Liver (tissue), 9 donors: ENCODE measurements around the gene GRB2. TPM values are rescaled to one million over a fixed set of nuclear protein-coding genes. Genes with fewer than 3 reads are reported as not detected.
"Not testable (repeated sequence)": the region's sequence is repeated elsewhere in the genome, so short reads cannot be mapped to it uniquely, and the experiment has no call there.

Experiments
- DNase-seq: peaks from one replicate; pipeline ENCODE4 v3.0.0-alpha.2; 2017; ENCODE audit warnings: low spot score
- H3K27ac ChIP-seq, 2 donors: one replicate each; pipeline ENCODE4 v1.7.0; 2013; ENCODE audit warnings: inconsistent platforms in 2 of 2, low read length in 2 of 2, control low read depth in 1 of 2, low read depth in 1 of 2, mild to moderate bottlenecking in 1 of 2
- H3K27me3 ChIP-seq, 4 donors: one replicate each; pipeline versions ENCODE4 v1.6.1 to v1.7.0; 2013; ENCODE audit warnings: low read length in 3 of 4, inconsistent platforms in 1 of 4, mild to moderate bottlenecking in 1 of 4, moderate library complexity in 1 of 4; ENCODE audit not compliant: control insufficient read depth in 4 of 4, insufficient read depth in 4 of 4
- H3K36me3 ChIP-seq, 4 donors: one replicate each; pipeline versions ENCODE4 v1.6.1 to v1.7.0; 2013; ENCODE audit warnings: low read length in 3 of 4, mild to moderate bottlenecking in 3 of 4, low read depth in 1 of 4, moderate library complexity in 1 of 4; ENCODE audit not compliant: control insufficient read depth in 4 of 4, insufficient read depth in 3 of 4
- H3K4me1 ChIP-seq, 4 donors: one replicate each; pipeline versions ENCODE4 v1.6.1 to v1.7.0; 2013; ENCODE audit warnings: low read length in 3 of 4, mild to moderate bottlenecking in 3 of 4, moderate library complexity in 1 of 4; ENCODE audit not compliant: control insufficient read depth in 4 of 4, insufficient read depth in 4 of 4
- H3K4me3 ChIP-seq, 3 donors: one replicate each; pipeline versions ENCODE4 v1.6.1 to v1.7.0; 2013; ENCODE audit warnings: low read length in 3 of 3, control low read depth in 1 of 3, low read depth in 1 of 3, mild to moderate bottlenecking in 1 of 3
- H3K9ac ChIP-seq, 2 donors: one replicate each; pipeline ENCODE4 v1.7.0; 2013; ENCODE audit warnings: low read length in 2 of 2, mild to moderate bottlenecking in 2 of 2, moderate library complexity in 2 of 2, control low read depth in 1 of 2, low read depth in 1 of 2
- H3K9me3 ChIP-seq, 4 donors: one replicate each; pipeline versions ENCODE4 v1.6.1 to v1.7.0; 2013; ENCODE audit warnings: low read length in 3 of 4; ENCODE audit not compliant: control insufficient read depth in 4 of 4
- EGR1 ChIP-seq, 2 donors: IDR thresholded peaks; 2 replicates each; pipeline ENCODE4 v1.6.1; 2016 to 2018; ENCODE audit warnings: antibody characterized with exemption in 2 of 2, low read depth in 2 of 2
- FOXA1 ChIP-seq: IDR thresholded peaks from 2 replicates; pipeline ENCODE4 v1.6.1; 2016; ENCODE audit warnings: antibody characterized with exemption
- FOXA2 ChIP-seq: IDR thresholded peaks from 2 replicates; pipeline ENCODE4 v1.6.1; 2016; ENCODE audit warnings: antibody characterized with exemption
- GABPA ChIP-seq, 2 donors: IDR thresholded peaks in 1 of 2; conservative IDR thresholded peaks in 1 of 2; 2 replicates each; pipeline ENCODE4 v1.6.1; 2016; ENCODE audit warnings: antibody characterized with exemption in 2 of 2, mild to moderate bottlenecking in 1 of 2, moderate library complexity in 1 of 2
- HNF4A ChIP-seq, 2 donors: conservative IDR thresholded peaks; 2 replicates each; pipeline ENCODE4 v1.6.1; 2016; ENCODE audit warnings: antibody characterized with exemption in 2 of 2, mild to moderate bottlenecking in 2 of 2
- HNF4G ChIP-seq: IDR thresholded peaks from 2 replicates; pipeline ENCODE4 v1.6.1; 2016; ENCODE audit warnings: antibody characterized with exemption
- JUND ChIP-seq, 2 donors: IDR thresholded peaks; 2 replicates each; pipeline ENCODE4 v1.6.1; 2016; ENCODE audit warnings: antibody characterized with exemption in 2 of 2
- NR2F2 ChIP-seq: IDR thresholded peaks from 2 replicates; pipeline ENCODE4 v1.6.1; 2016; ENCODE audit warnings: antibody characterized with exemption
- RAD21 ChIP-seq, 2 donors: IDR thresholded peaks; 2 replicates each; pipeline ENCODE4 v1.6.1; 2016; ENCODE audit warnings: antibody characterized with exemption in 2 of 2, mild to moderate bottlenecking in 2 of 2
- RXRA ChIP-seq, 2 donors: IDR thresholded peaks; 2 replicates each; pipeline ENCODE4 v1.6.1; 2017 to 2018; ENCODE audit warnings: antibody characterized with exemption in 2 of 2, mild to moderate bottlenecking in 1 of 2
- SP1 ChIP-seq: IDR thresholded peaks from 2 replicates; pipeline ENCODE4 v1.6.1; 2018; ENCODE audit warnings: antibody characterized with exemption, mild to moderate bottlenecking
- TAF1 ChIP-seq: conservative IDR thresholded peaks from 2 replicates; pipeline ENCODE4 v1.6.1; 2016; ENCODE audit warnings: antibody characterized with exemption, mild to moderate bottlenecking
- YY1 ChIP-seq: IDR thresholded peaks from 2 replicates; pipeline ENCODE4 v1.6.1; 2016; ENCODE audit warnings: antibody characterized with exemption, mild to moderate bottlenecking
- WGBS: extraction: QIAGEN DNeasy Blood & Tissue Kit; methylation state at CpG from one replicate; pipeline ENCODE4 v1.1.7; 2013; 5-methylcytosine and 5-hydroxymethylcytosine counted together
- polyA plus RNA-seq, 2 donors: library from polyadenylated mRNA; stranded (reverse) in 1 of 2; unstranded in 1 of 2; fragments of 200-250 nt in 1 of 2; fragments of >200 nt in 1 of 2; fragmentation: Nextera tagmentation in 1 of 2; extraction: Ambion mirVana in 1 of 2; gene quantifications; one replicate each; pipeline versions ENCODE4 v1.2.1 to v1.2.3, GENCODE V29; 2013 to 2015
- total RNA-seq, 2 donors: library from RNA; depleted of rRNA; stranded (reverse); fragments of >200 nt; gene quantifications; one replicate each; pipeline ENCODE4 v1.2.3, GENCODE V29; 2014
- TF ChIP-seq, protein P1 (sequence below): IDR thresholded peaks from 2 replicates; pipeline ENCODE4 v1.6.1; 2016; ENCODE audit warnings: antibody characterized with exemption
- TF ChIP-seq, protein P2 (sequence below): IDR thresholded peaks from 2 replicates; pipeline ENCODE4 v1.6.1; 2016; ENCODE audit warnings: antibody characterized with exemption
- TF ChIP-seq, protein P3 (sequence below): IDR thresholded peaks from 2 replicates; pipeline ENCODE4 v1.6.1; 2016; ENCODE audit warnings: antibody characterized with exemption, mild to moderate bottlenecking
- TF ChIP-seq, protein P4 (sequence below): fragments of 150-350 bp; IDR thresholded peaks from 2 replicates; pipeline ENCODE4 v1.5.1; 2017; ENCODE audit warnings: improper control_type of control experiment, low read depth, low read length; ENCODE audit not compliant: missing input control
- TF ChIP-seq, protein P5 (sequence below): IDR thresholded peaks from 2 replicates; pipeline ENCODE4 v1.6.1; 2016; ENCODE audit warnings: antibody characterized with exemption
- donor health status: healthy.
- donor health status: healthy.
- donor health status: healthy.
- donor health status: healthy.
- donor health status: healthy.

GRB2 gene
- total and polyA plus RNA-seq, 4 donors, result 36.0 to 91.8 (median 49.6) TPM

DNA sequence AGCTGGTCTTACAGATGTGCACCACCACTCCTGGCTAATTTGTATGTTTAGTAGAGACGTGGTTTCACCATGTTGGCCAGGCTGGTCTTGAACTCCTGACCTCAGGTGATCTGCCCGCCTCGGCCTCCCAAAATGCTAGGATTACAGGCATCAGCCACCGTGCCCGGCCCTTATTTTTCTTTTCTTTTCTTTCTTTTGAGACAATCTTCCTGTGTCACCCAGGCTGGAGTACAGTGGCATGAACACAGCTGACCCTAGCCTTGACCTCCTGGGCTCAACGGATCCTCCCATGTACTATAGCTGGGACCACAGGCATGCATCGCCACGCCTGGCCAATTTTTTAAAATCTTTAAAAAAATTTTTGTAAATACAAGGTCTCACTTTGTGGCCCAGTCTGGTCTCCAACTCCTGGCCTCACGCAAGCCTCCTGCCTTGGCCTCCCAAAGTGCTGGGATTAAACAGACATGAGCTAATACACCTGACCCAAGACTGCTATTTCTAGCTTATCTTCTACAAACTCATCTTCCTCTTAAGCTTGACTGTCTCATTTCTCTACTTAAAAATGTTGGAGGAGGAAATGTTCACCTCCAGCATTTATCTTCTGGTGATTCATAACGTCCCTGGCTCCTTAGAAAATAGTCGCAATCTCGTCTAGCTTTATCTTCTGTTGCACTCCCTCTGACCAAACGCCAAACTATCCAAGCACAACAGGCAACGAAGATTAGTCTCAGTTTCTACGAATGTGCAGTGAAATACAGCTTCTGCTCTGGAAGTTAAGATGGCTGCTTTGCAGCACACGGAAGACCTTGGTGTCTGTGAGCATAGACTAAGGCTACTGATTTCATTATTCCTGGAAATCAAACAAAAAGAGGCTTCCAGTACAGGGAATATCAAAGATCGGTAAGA is 42.7 kb upstream of the GRB2 start:
- WGBS, result 81% methylated on average over 17 of the region's 17 CpGs
- TF ChIP-seq RXRA (IDR thresholded peaks at IDR 0.05), result no peak
- no peak for TF ChIP-seq RAD21 (IDR thresholded peaks at IDR 0.05)
- TF ChIP-seq HNF4G, result no peak
- TF ChIP-seq GABPA (IDR thresholded peaks at IDR 0.05 in 1 of 2, conservative IDR thresholded peaks at IDR 0.05 in 1 of 2), result no peak
- no peak for TF ChIP-seq NR2F2
- no peak for TF ChIP-seq SP1
- no peak for TF ChIP-seq JUND (IDR thresholded peaks at IDR 0.05)
- TF ChIP-seq YY1, result no peak
- TF ChIP-seq, protein P1, sequence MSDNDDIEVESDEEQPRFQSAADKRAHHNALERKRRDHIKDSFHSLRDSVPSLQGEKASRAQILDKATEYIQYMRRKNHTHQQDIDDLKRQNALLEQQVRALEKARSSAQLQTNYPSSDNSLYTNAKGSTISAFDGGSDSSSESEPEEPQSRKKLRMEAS, result no peak
- no peak for TF ChIP-seq HNF4A (conservative IDR thresholded peaks at IDR 0.05)
- TF ChIP-seq, protein P2, sequence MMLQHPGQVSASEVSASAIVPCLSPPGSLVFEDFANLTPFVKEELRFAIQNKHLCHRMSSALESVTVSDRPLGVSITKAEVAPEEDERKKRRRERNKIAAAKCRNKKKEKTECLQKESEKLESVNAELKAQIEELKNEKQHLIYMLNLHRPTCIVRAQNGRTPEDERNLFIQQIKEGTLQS, result no peak
- no peak for TF ChIP-seq EGR1 (IDR thresholded peaks at IDR 0.05; ENCODE audit: low read depth in 2 of 2)
- no peak for TF ChIP-seq FOXA1
- TF ChIP-seq, protein P3, sequence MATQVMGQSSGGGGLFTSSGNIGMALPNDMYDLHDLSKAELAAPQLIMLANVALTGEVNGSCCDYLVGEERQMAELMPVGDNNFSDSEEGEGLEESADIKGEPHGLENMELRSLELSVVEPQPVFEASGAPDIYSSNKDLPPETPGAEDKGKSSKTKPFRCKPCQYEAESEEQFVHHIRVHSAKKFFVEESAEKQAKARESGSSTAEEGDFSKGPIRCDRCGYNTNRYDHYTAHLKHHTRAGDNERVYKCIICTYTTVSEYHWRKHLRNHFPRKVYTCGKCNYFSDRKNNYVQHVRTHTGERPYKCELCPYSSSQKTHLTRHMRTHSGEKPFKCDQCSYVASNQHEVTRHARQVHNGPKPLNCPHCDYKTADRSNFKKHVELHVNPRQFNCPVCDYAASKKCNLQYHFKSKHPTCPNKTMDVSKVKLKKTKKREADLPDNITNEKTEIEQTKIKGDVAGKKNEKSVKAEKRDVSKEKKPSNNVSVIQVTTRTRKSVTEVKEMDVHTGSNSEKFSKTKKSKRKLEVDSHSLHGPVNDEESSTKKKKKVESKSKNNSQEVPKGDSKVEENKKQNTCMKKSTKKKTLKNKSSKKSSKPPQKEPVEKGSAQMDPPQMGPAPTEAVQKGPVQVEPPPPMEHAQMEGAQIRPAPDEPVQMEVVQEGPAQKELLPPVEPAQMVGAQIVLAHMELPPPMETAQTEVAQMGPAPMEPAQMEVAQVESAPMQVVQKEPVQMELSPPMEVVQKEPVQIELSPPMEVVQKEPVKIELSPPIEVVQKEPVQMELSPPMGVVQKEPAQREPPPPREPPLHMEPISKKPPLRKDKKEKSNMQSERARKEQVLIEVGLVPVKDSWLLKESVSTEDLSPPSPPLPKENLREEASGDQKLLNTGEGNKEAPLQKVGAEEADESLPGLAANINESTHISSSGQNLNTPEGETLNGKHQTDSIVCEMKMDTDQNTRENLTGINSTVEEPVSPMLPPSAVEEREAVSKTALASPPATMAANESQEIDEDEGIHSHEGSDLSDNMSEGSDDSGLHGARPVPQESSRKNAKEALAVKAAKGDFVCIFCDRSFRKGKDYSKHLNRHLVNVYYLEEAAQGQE, result no peak
- TF ChIP-seq, protein P4, sequence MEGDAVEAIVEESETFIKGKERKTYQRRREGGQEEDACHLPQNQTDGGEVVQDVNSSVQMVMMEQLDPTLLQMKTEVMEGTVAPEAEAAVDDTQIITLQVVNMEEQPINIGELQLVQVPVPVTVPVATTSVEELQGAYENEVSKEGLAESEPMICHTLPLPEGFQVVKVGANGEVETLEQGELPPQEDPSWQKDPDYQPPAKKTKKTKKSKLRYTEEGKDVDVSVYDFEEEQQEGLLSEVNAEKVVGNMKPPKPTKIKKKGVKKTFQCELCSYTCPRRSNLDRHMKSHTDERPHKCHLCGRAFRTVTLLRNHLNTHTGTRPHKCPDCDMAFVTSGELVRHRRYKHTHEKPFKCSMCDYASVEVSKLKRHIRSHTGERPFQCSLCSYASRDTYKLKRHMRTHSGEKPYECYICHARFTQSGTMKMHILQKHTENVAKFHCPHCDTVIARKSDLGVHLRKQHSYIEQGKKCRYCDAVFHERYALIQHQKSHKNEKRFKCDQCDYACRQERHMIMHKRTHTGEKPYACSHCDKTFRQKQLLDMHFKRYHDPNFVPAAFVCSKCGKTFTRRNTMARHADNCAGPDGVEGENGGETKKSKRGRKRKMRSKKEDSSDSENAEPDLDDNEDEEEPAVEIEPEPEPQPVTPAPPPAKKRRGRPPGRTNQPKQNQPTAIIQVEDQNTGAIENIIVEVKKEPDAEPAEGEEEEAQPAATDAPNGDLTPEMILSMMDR, result no peak
- no peak for TF ChIP-seq TAF1
- TF ChIP-seq FOXA2, result no peak
- TF ChIP-seq, protein P5, sequence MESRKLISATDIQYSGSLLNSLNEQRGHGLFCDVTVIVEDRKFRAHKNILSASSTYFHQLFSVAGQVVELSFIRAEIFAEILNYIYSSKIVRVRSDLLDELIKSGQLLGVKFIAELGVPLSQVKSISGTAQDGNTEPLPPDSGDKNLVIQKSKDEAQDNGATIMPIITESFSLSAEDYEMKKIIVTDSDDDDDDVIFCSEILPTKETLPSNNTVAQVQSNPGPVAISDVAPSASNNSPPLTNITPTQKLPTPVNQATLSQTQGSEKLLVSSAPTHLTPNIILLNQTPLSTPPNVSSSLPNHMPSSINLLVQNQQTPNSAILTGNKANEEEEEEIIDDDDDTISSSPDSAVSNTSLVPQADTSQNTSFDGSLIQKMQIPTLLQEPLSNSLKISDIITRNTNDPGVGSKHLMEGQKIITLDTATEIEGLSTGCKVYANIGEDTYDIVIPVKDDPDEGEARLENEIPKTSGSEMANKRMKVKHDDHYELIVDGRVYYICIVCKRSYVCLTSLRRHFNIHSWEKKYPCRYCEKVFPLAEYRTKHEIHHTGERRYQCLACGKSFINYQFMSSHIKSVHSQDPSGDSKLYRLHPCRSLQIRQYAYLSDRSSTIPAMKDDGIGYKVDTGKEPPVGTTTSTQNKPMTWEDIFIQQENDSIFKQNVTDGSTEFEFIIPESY, result no peak
- no peak overlapping the region for H3K27ac ChIP-seq
- no peaks in the 10 kb centered on the region for H3K36me3 ChIP-seq
- no peaks in the 10 kb centered on the region for H3K9me3 ChIP-seq
- H3K4me3 ChIP-seq, result no peak overlapping the region
- no peak for DNase-seq
- no peaks in the 10 kb centered on the region for H3K27me3 ChIP-seq
- no peak overlapping the region for H3K9ac ChIP-seq
- no peaks in the 10 kb centered on the region for H3K4me1 ChIP-seq

DNA sequence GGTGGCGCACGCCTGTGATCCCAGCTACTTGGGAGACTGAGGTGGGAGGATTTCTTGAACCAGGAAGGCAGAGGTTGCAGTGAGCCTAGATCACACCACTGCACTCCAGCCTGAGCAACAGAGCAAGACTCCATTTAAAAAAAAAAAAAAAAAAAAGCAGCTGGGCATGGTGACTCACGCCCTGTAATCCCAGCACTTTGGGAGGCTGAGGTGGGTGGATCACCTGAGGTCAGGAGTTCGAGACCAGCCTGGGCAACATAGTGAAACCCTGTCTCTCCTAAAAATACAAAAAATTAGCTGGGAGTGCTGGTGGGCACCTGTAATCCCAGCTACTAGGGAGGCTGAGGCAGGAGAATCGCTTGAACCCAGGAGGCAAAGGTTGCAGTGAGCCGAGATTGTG is 40.4 kb upstream of the GRB2 start:
- not testable (repeated sequence) for H3K27ac ChIP-seq, H3K4me3 ChIP-seq, H3K9ac ChIP-seq, H3K27me3 ChIP-seq, DNase-seq, H3K4me1 ChIP-seq, H3K9me3 ChIP-seq, H3K36me3 ChIP-seq
- 95% methylated on average over 6 of the region's 6 CpGs for WGBS
